ENCODE measurements around the gene TARS3.

TARS3 gene

GRCh38 chr15:101723874-101724674 is at the start of gene TARS3:
TSS of gene TARS3 (minus strand) at chr15:101724473. CDS start at chr15:101724387, 86 bp downstream.
- TF ChIP-seq GATA2 (IDR thresholded peaks at IDR 0.05; ENCODE audit: low read depth, low read length) (no peak), GATA3 (IDR thresholded peaks at IDR 0.05; ENCODE audit: low read depth, low read length) (no peak)

- TF ChIP-seq GATA2 (IDR thresholded peaks at IDR 0.05; ENCODE audit: low read depth, low read length) (no peak), GATA3 (IDR thresholded peaks at IDR 0.05; ENCODE audit: low read depth, low read length) (no peak)
Observed at GRCh38 chr15:101773496-101774100, 49.3 kb upstream of the TARS3 start.

GRCh38 chr15:101772921-101773320 is 48.6 kb upstream of the TARS3 start:
- no peak for TF ChIP-seq GATA2 (IDR thresholded peaks at IDR 0.05; ENCODE audit: low read depth, low read length)
- no peak for TF ChIP-seq GATA3 (IDR thresholded peaks at IDR 0.05; ENCODE audit: low read depth, low read length)

- TF ChIP-seq GATA2 (IDR thresholded peaks at IDR 0.05; ENCODE audit: low read depth, low read length): no peak
Observed at GRCh38 chr15:101765772-101766456, 41.6 kb upstream of the TARS3 start.

GRCh38 chr15:101733545-101733944 is 9.3 kb upstream of the TARS3 start:
- TF ChIP-seq GATA3 (IDR thresholded peaks at IDR 0.05; ENCODE audit: low read depth, low read length) (no peak), GATA2 (IDR thresholded peaks at IDR 0.05; ENCODE audit: low read depth, low read length) (no peak)

- TF ChIP-seq GATA3 (IDR thresholded peaks at IDR 0.05; ENCODE audit: low read depth, low read length) (no peak), GATA2 (IDR thresholded peaks at IDR 0.05; ENCODE audit: low read depth, low read length) (no peak)
Observed at GRCh38 chr15:101732772-101733171, 8.5 kb upstream of the TARS3 start.

GRCh38 chr15:101731746-101732145 is 7.5 kb upstream of the TARS3 start:
- TF ChIP-seq GATA2 (IDR thresholded peaks at IDR 0.05; ENCODE audit: low read depth, low read length) (no peak), GATA3 (IDR thresholded peaks at IDR 0.05; ENCODE audit: low read depth, low read length) (no peak)

- TF ChIP-seq GATA3 (IDR thresholded peaks at IDR 0.05; ENCODE audit: low read depth, low read length) (no peak), GATA2 (IDR thresholded peaks at IDR 0.05; ENCODE audit: low read depth, low read length) (no peak)
Observed at GRCh38 chr15:101727186-101727585, 2.9 kb upstream of the TARS3 start.

- no peak for TF ChIP-seq GATA2 (IDR thresholded peaks at IDR 0.05; ENCODE audit: low read depth, low read length)
- TF ChIP-seq GATA3 (IDR thresholded peaks at IDR 0.05; ENCODE audit: low read depth, low read length): no peak
Observed at GRCh38 chr15:101725073-101725472, 800 bp upstream of the TARS3 start.

GRCh38 chr15:101724675-101725005 is 367 bp upstream of the TARS3 start:
- TF ChIP-seq GATA3 (IDR thresholded peaks at IDR 0.05; ENCODE audit: low read depth, low read length) (no peak), GATA2 (IDR thresholded peaks at IDR 0.05; ENCODE audit: low read depth, low read length) (no peak)

GRCh38 chr15:101723171-101723873 is 951 bp downstream of the TARS3 start:
- TF ChIP-seq GATA3 (IDR thresholded peaks at IDR 0.05; ENCODE audit: low read depth, low read length) (no peak), GATA2 (IDR thresholded peaks at IDR 0.05; ENCODE audit: low read depth, low read length) (no peak)

- TF ChIP-seq GATA3 (IDR thresholded peaks at IDR 0.05; ENCODE audit: low read depth, low read length): no peak
- TF ChIP-seq GATA2 (IDR thresholded peaks at IDR 0.05; ENCODE audit: low read depth, low read length): no peak
Observed at GRCh38 chr15:101718896-101719295, 5.4 kb downstream of the TARS3 start.

- TF ChIP-seq GATA2 (IDR thresholded peaks at IDR 0.05; ENCODE audit: low read depth, low read length): no peak
- no peak for TF ChIP-seq GATA3 (IDR thresholded peaks at IDR 0.05; ENCODE audit: low read depth, low read length)
Observed at GRCh38 chr15:101712078-101712477, 12.2 kb downstream of the TARS3 start.

GRCh38 chr15:101710806-101711205 is 13.5 kb downstream of the TARS3 start:
- TF ChIP-seq GATA2 (IDR thresholded peaks at IDR 0.05; ENCODE audit: low read depth, low read length) (no peak), GATA3 (IDR thresholded peaks at IDR 0.05; ENCODE audit: low read depth, low read length) (no peak)

All from SH-SY5Y (cell line).